HepG2 (cell line): ENCODE results near the gene RAB8A. TPM values are rescaled to one million over a fixed set of nuclear protein-coding genes. Genes with fewer than 3 reads are reported as not detected.

Source experiments
- ATAD3A ChIP-seq: sonication (generic); formaldehyde crosslinking; IDR thresholded peaks from 2 replicates; pipeline ENCODE4 v1.4.0; 2020; ENCODE audit warnings: missing genetic modification reagents
- CHCHD3 ChIP-seq: sonication (generic); formaldehyde crosslinking; IDR thresholded peaks from 2 replicates; pipeline ENCODE4 v1.8.0; 2022; ENCODE audit warnings: mild to moderate bottlenecking, missing genetic modification reagents, moderate library complexity
- CREB1 ChIP-seq, 2 experiments: fragments of 450-650 bp in 1 of 2; IDR thresholded peaks; 2 replicates each; pipeline ENCODE4 v1.6.1; 2016 to 2017; ENCODE audit warnings: control low read depth in 1 of 2, mild to moderate bottlenecking in 1 of 2, missing compliant biosample characterization in 1 of 2, missing genetic modification characterization in 1 of 2
- HCFC1 ChIP-seq: fragments of 150-350 bp; IDR thresholded peaks from 2 replicates; pipeline ENCODE4 v1.6.1; 2014; ENCODE audit warnings: low read depth, low read length
- HDAC1 ChIP-seq: sonication (generic); formaldehyde crosslinking; IDR thresholded peaks from 2 replicates; pipeline ENCODE4 v1.5.1; 2020; ENCODE audit warnings: mild to moderate bottlenecking, missing genetic modification reagents
- HDAC6 ChIP-seq: fragments of 200-600 bp; sonication (generic); IDR thresholded peaks from 2 replicates; pipeline ENCODE4 v1.7.0; 2017; ENCODE audit warnings: mild to moderate bottlenecking, antibody characterized with exemption, low read length, low read depth
- KDM5A ChIP-seq: fragments of 200-600 bp; sonication (generic); IDR thresholded peaks from 2 replicates; pipeline ENCODE4 v1.7.0; 2018; ENCODE audit warnings: antibody characterized with exemption, mild to moderate bottlenecking, low read length, borderline replicate concordance
- KLF12 ChIP-seq: sonication (generic); formaldehyde crosslinking; IDR thresholded peaks from 2 replicates; pipeline ENCODE4 v1.4.0; 2020; ENCODE audit warnings: missing genetic modification reagents, borderline replicate concordance
- PCBP1 ChIP-seq: fragments of 200-400 bp; formaldehyde crosslinking; IDR thresholded peaks from 2 replicates; pipeline ENCODE4 v1.6.1; 2017; ENCODE audit warnings: mild to moderate bottlenecking, low read depth, low read length, borderline replicate concordance
- SP1 ChIP-seq, 2 experiments: fragments of 450-650 bp in 1 of 2; sonication (generic) in 1 of 2; formaldehyde crosslinking in 1 of 2; IDR thresholded peaks; 2 replicates each; pipeline versions ENCODE4 v1.4.0 to v1.6.1; 2016 to 2020; ENCODE audit warnings: missing genetic modification reagents in 1 of 2
- TBP ChIP-seq: sonication (generic); formaldehyde crosslinking; IDR thresholded peaks from 2 replicates; pipeline ENCODE4 v1.5.0; 2020; ENCODE audit warnings: missing genetic modification reagents
- TCF12 ChIP-seq, 2 experiments: fragments of 450-650 bp in 1 of 2; sonication (generic) in 1 of 2; formaldehyde crosslinking in 1 of 2; IDR thresholded peaks; 2 replicates each; pipeline versions ENCODE4 v1.6.1 to v1.8.0; 2017 to 2022; ENCODE audit warnings: antibody characterized with exemption in 1 of 2, mild to moderate bottlenecking in 1 of 2, missing genetic modification reagents in 1 of 2, moderate library complexity in 1 of 2
- TGIF2 ChIP-seq: IDR thresholded peaks from 2 replicates; pipeline ENCODE4 v1.6.1; 2016; ENCODE audit warnings: control low read depth, missing compliant biosample characterization
- ZBTB44 ChIP-seq: sonication (generic); formaldehyde crosslinking; IDR thresholded peaks from 2 replicates; pipeline ENCODE4 v1.4.0; 2020; ENCODE audit warnings: missing genetic modification reagents
- ZMAT3 ChIP-seq: sonication (generic); formaldehyde crosslinking; conservative IDR thresholded peaks from 2 replicates; pipeline ENCODE4 v1.7.0; 2021; ENCODE audit warnings: missing genetic modification reagents
- ZNF335 ChIP-seq: sonication (generic); formaldehyde crosslinking; IDR thresholded peaks from 2 replicates; pipeline ENCODE4 v1.4.0; 2020; ENCODE audit warnings: missing genetic modification reagents
- ZNF768 ChIP-seq: sonication (generic); formaldehyde crosslinking; IDR thresholded peaks from 2 replicates; pipeline ENCODE4 v1.4.0; 2020; ENCODE audit warnings: missing genetic modification reagents
- ZNF775 ChIP-seq: sonication (generic); formaldehyde crosslinking; IDR thresholded peaks from 2 replicates; pipeline ENCODE4 v1.4.0; 2020; ENCODE audit warnings: missing genetic modification reagents, mild to moderate bottlenecking, moderate library complexity, borderline replicate concordance
- polyA plus RNA-seq, 8 experiments: library from polyadenylated mRNA; depleted of rRNA in 3 of 8; stranded (reverse) in 7 of 8; unstranded in 1 of 8; fragments of >200 nt; fragmentation: Illumina TruSeq in 4 of 8; extraction: Trizol in 4 of 8; gene quantifications; 2 replicates each; pipeline versions ENCODE4 v1.2.1 to v1.2.3, GENCODE V29; 2011 to 2016; ENCODE audit warnings: low read depth in 4 of 8, missing spikeins in 1 of 8, mixed read lengths in 1 of 8; ENCODE audit not compliant: insufficient read depth in 1 of 8
- total RNA-seq, 5 experiments: library from RNA; depleted of rRNA; stranded (reverse); fragments of >200 nt; fragmentation: Illumina TruSeq; extraction: Trizol; gene quantifications; 2 replicates each; pipeline ENCODE4 v1.2.3, GENCODE V29; 2016; ENCODE audit warnings: low read depth in 1 of 5
- TF ChIP-seq, protein P1 (sequence below): sonication (generic); formaldehyde crosslinking; IDR thresholded peaks from 2 replicates; pipeline ENCODE4 v1.5.0; 2020; ENCODE audit warnings: mild to moderate bottlenecking, missing genetic modification reagents, borderline replicate concordance
- TF ChIP-seq, protein P2 (sequence below): sonication (generic); formaldehyde crosslinking; IDR thresholded peaks from 2 replicates; pipeline ENCODE4 v1.5.0; 2020; ENCODE audit warnings: missing genetic modification reagents, mild to moderate bottlenecking, borderline replicate concordance
- TF ChIP-seq, protein P3 (sequence below): sonication (generic); formaldehyde crosslinking; IDR thresholded peaks from 2 replicates; pipeline ENCODE4 v1.4.0; 2020; ENCODE audit warnings: mild to moderate bottlenecking, missing genetic modification reagents

The RAB8A gene
- total and polyA plus RNA-seq, 2 of the 13 experiments (the other 11 are each of a cell fraction or from before 2014, with no cell fraction given) = 36.7 to 45.0 TPM

- TF ChIP-seq, protein P1, sequence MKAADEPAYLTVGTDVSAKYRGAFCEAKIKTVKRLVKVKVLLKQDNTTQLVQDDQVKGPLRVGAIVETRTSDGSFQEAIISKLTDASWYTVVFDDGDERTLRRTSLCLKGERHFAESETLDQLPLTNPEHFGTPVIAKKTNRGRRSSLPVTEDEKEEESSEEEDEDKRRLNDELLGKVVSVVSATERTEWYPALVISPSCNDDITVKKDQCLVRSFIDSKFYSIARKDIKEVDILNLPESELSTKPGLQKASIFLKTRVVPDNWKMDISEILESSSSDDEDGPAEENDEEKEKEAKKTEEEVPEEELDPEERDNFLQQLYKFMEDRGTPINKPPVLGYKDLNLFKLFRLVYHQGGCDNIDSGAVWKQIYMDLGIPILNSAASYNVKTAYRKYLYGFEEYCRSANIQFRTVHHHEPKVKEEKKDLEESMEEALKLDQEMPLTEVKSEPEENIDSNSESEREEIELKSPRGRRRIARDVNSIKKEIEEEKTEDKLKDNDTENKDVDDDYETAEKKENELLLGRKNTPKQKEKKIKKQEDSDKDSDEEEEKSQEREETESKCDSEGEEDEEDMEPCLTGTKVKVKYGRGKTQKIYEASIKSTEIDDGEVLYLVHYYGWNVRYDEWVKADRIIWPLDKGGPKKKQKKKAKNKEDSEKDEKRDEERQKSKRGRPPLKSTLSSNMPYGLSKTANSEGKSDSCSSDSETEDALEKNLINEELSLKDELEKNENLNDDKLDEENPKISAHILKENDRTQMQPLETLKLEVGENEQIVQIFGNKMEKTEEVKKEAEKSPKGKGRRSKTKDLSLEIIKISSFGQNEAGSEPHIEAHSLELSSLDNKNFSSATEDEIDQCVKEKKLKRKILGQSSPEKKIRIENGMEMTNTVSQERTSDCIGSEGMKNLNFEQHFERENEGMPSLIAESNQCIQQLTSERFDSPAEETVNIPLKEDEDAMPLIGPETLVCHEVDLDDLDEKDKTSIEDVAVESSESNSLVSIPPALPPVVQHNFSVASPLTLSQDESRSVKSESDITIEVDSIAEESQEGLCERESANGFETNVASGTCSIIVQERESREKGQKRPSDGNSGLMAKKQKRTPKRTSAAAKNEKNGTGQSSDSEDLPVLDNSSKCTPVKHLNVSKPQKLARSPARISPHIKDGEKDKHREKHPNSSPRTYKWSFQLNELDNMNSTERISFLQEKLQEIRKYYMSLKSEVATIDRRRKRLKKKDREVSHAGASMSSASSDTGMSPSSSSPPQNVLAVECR (CRISPR knock-in tag) = peak; percentile 25; the same call in 1 of the 2 replicates
- TF ChIP-seq HDAC6 (no peak), ZBTB44 (CRISPR knock-in tag) (no peak), PCBP1 (no peak), SP1 (IDR thresholded peaks at IDR 0.05) (no peak), SP1 (CRISPR knock-in tag; IDR thresholded peaks at IDR 0.05) (no peak), HDAC1 (CRISPR knock-in tag) (peak; percentile 42; the same call in 1 of the 2 replicates), ZMAT3 (CRISPR knock-in tag) (no peak), TGIF2 (CRISPR knock-in tag) (0 out of 2 replicates have a peak, but pooled peaks have one; percentile 17), CREB1 (IDR thresholded peaks at IDR 0.05) (no peak), CREB1 (CRISPR knock-in tag; IDR thresholded peaks at IDR 0.05) (peak; percentile 58; the same call in 1 of the 2 replicates), KLF12 (CRISPR knock-in tag) (peak; percentile 32; the same call in 1 of the 2 replicates), TCF12 (IDR thresholded peaks at IDR 0.05) (no peak), TCF12 (CRISPR knock-in tag; IDR thresholded peaks at IDR 0.05) (no peak), KDM5A (no peak), CHCHD3 (CRISPR knock-in tag) (no peak), ZNF335 (CRISPR knock-in tag) (no peak), ZNF775 (no peak), TBP (CRISPR knock-in tag) (no peak), ATAD3A (CRISPR knock-in tag) (no peak), HCFC1 (no peak), ZNF768 (no peak)
- TF ChIP-seq, protein P2, sequence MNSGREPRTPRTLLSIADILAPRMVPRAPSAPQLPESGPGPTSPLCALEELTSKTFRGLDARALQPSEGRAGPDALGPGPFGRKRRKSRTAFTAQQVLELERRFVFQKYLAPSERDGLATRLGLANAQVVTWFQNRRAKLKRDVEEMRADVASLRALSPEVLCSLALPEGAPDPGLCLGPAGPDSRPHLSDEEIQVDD (CRISPR knock-in tag) = no peak
- TF ChIP-seq, protein P3, sequence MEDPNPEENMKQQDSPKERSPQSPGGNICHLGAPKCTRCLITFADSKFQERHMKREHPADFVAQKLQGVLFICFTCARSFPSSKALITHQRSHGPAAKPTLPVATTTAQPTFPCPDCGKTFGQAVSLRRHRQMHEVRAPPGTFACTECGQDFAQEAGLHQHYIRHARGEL (CRISPR knock-in tag) = no peak
These were observed 22.5 kb upstream of the RAB8A start (continued) for GRCh38 chr19:16089010-16089846.
